K562 (cell line): ENCODE measurements around the gene CH25H. TPM values are rescaled to one million over a fixed set of nuclear protein-coding genes. Genes with fewer than 3 reads are reported as not detected.

Experiments
- ATAC-seq: fragments of 200-7000 bp; cut with Tn5 transposase; 3 replicates; pipeline ENCODE4 v1.9.1; 2020; ENCODE audit warnings: moderate library complexity
- BruUV-seq: library from RNA; stranded (reverse); fragments of 400-500 nt; replicated peaks from 2 replicates; lab custom pipeline; 2021; lab: Mats Ljungman, UMichigan
- CTCF ChIA-PET: fragments of 300-600 bp; formaldehyde crosslinking; extraction: SDS; loops from one replicate; lab custom pipeline; 2021; ENCODE audit warnings: low intra/inter-chr PET ratio; lab: Yijun Ruan, JAX
- POLR2A ChIA-PET: fragments of 300-600, 350-650 bp; sonication (Branson Sonifier 250); formaldehyde crosslinking; extraction: SDS; loops from one replicate; lab custom pipeline; 2021; ENCODE audit warnings: antibody characterized with exemption, inconsistent platforms; lab: Yijun Ruan, JAX
- DNase-seq, 4 experiments: peaks; one replicate each; pipeline versions ENCODE4 v3.0.0 to v3.0.0-alpha.2; 2011 to 2018; ENCODE audit warnings: low spot score in 3 of 4, mixed read lengths in 3 of 4; ENCODE audit errors: extremely low read depth in 1 of 4
- FAIRE-seq: peaks from 2 replicates; lab custom pipeline; 2011; peaks lifted over from hg19 to GRCh38; lab: Jason Lieb, UNC
- H2AFZ ChIP-seq: 2 replicates; pipeline ENCODE4 v1.6.0; 2011; ENCODE audit warnings: low read depth, low read length, control low read depth, inconsistent platforms
- H3K27ac ChIP-seq: fragments of 200-600 bp; 3 replicates; pipeline ENCODE4 v1.8.0; 2011; ENCODE audit warnings: low read depth, mild to moderate bottlenecking, control low read depth, inconsistent platforms, low read length, moderate library complexity, mixed read lengths; ENCODE audit errors: extremely low read depth
- H3K27me3 ChIP-seq, 2 experiments: fragments of 300-600 bp in 1 of 2; 2 replicates in 1 of 2; 3 replicates in 1 of 2; pipeline versions ENCODE4 v1.6.0 to v1.8.0; 2011; ENCODE audit warnings: inconsistent platforms in 2 of 2, low read length in 2 of 2, mild to moderate bottlenecking in 1 of 2, mixed read lengths in 1 of 2, moderate library complexity in 1 of 2; ENCODE audit not compliant: control insufficient read depth in 2 of 2, insufficient read depth in 2 of 2
- H3K36me3 ChIP-seq: fragments of 300-600 bp; 3 replicates; pipeline ENCODE4 v1.8.0; 2011; ENCODE audit warnings: mild to moderate bottlenecking, low read length, inconsistent platforms; ENCODE audit not compliant: control insufficient read depth, insufficient read depth
- H3K4me1 ChIP-seq, 2 experiments: fragments of 200-600 bp in 1 of 2; replicated peaks in 1 of 2; 2 replicates in 1 of 2; 3 replicates in 1 of 2; pipeline versions ENCODE4 v1.5.1 to v1.8.0; 2011; ENCODE audit warnings: inconsistent platforms in 2 of 2, low read length in 2 of 2, mild to moderate bottlenecking in 1 of 2, mixed read lengths in 1 of 2, moderate library complexity in 1 of 2; ENCODE audit not compliant: control insufficient read depth in 2 of 2, insufficient read depth in 2 of 2
- H3K4me2 ChIP-seq: 2 replicates; pipeline ENCODE4 v1.6.1; 2011; ENCODE audit warnings: low read length, control low read depth, inconsistent platforms, mixed read lengths; ENCODE audit not compliant: insufficient read depth
- H3K4me3 ChIP-seq: fragments of 200-600 bp; sonication (generic), shearing (Covaris generic); 2 replicates; pipeline ENCODE4 v1.5.1; 2016; ENCODE audit warnings: control low read depth, inconsistent platforms
- H3K79me2 ChIP-seq: fragments of 200-600 bp; 3 replicates; pipeline ENCODE4 v1.8.0; 2011; ENCODE audit warnings: low read length, inconsistent platforms; ENCODE audit not compliant: control insufficient read depth, insufficient read depth
- H3K9ac ChIP-seq, 2 experiments: 2 replicates each; pipeline versions ENCODE4 v1.6.0 to v1.6.1; 2011; ENCODE audit warnings: low read depth in 2 of 2, low read length in 2 of 2, control low read depth in 1 of 2, inconsistent platforms in 1 of 2, mild to moderate bottlenecking in 1 of 2, mixed read lengths in 1 of 2; ENCODE audit not compliant: insufficient read depth in 1 of 2
- H3K9me1 ChIP-seq: one replicate; pipeline ENCODE4 v1.6.0; 2011; ENCODE audit warnings: inconsistent platforms, mild to moderate bottlenecking, low read length, moderate library complexity; ENCODE audit not compliant: control insufficient read depth, insufficient read depth
- H3K9me3 ChIP-seq: replicated peaks from 2 replicates; pipeline ENCODE4 v1.5.1; 2011; ENCODE audit warnings: low read depth, low read length, inconsistent platforms; ENCODE audit not compliant: control insufficient read depth, insufficient read depth
- H4K20me1 ChIP-seq: replicated peaks from 2 replicates; pipeline ENCODE4 v1.6.1; 2011; ENCODE audit warnings: low read length, inconsistent platforms, mixed read lengths; ENCODE audit not compliant: control insufficient read depth, insufficient read depth
- ARID1B ChIP-seq: fragments of 450-650 bp; IDR thresholded peaks from 2 replicates; pipeline ENCODE4 v1.6.1; 2016; ENCODE audit warnings: antibody characterized with exemption, mild to moderate bottlenecking, inconsistent platforms
- HOXB6 ChIP-seq: fragments of 250-450 bp; sonication (Bioruptor Pico); IDR thresholded peaks from 2 replicates; pipeline ENCODE4 v1.5.1; 2022; ENCODE audit warnings: mild to moderate bottlenecking, borderline replicate concordance
- MEIS2 ChIP-seq: fragments of 450-650 bp; IDR thresholded peaks from 2 replicates; pipeline ENCODE4 v1.6.1; 2014; ENCODE audit warnings: mild to moderate bottlenecking; ENCODE audit not compliant: partially characterized antibody
- MTA2 ChIP-seq: fragments of 450-650 bp; IDR thresholded peaks from 2 replicates; pipeline ENCODE4 v1.6.1; 2016; ENCODE audit warnings: low read depth
- PHF20 ChIP-seq: fragments of 450-650 bp; IDR thresholded peaks from 2 replicates; pipeline ENCODE4 v1.6.1; 2018; ENCODE audit not compliant: partially characterized antibody
- RBM15 ChIP-seq: fragments of 200-400 bp; formaldehyde crosslinking; IDR thresholded peaks from 2 replicates; pipeline ENCODE4 v1.6.1; 2018; ENCODE audit warnings: mild to moderate bottlenecking, low read length, moderate library complexity; ENCODE audit not compliant: insufficient read depth
- SP2 ChIP-seq: IDR thresholded peaks from 2 replicates; pipeline ENCODE4 v1.6.1; 2011; ENCODE audit warnings: mild to moderate bottlenecking, low read depth, low read length, moderate library complexity; ENCODE audit not compliant: poor library complexity, severe bottlenecking; ENCODE audit errors: extremely low read depth
- ZBTB17 ChIP-seq: fragments of 450-650 bp; formaldehyde crosslinking; IDR thresholded peaks from 2 replicates; pipeline ENCODE4 v1.4.0; 2020; ENCODE audit warnings: mild to moderate bottlenecking
- ZFX ChIP-seq: sonication (generic); formaldehyde crosslinking; IDR thresholded peaks from 2 replicates; pipeline ENCODE4 v1.8.0; 2022; ENCODE audit warnings: mild to moderate bottlenecking, missing genetic modification reagents, moderate library complexity
- ZNF174 ChIP-seq: fragments of 250-450 bp; sonication (Bioruptor Pico); IDR thresholded peaks from 2 replicates; pipeline ENCODE4 v1.4.0; 2020; ENCODE audit warnings: mild to moderate bottlenecking
- ZNF263 ChIP-seq: sonication (generic); formaldehyde crosslinking; IDR thresholded peaks from 2 replicates; pipeline ENCODE4 v1.8.0; 2022; ENCODE audit warnings: mild to moderate bottlenecking, missing genetic modification reagents, borderline replicate concordance
- ZNF436 ChIP-seq: fragments of 250-450, 450-650 bp; sonication (Bioruptor Pico); formaldehyde crosslinking; IDR thresholded peaks from 2 replicates; pipeline ENCODE4 v1.7.0; 2020; ENCODE audit warnings: mild to moderate bottlenecking
- WGBS: fragments of 100-300 bp; shearing (Covaris generic); methylation state at CpG from one replicate; pipeline ENCODE4 v1.1.6; 2016; ENCODE audit warnings: low coverage, mixed read lengths; ENCODE audit not compliant: insufficient coverage; ENCODE audit errors: missing lambda C conversion rate; 5-methylcytosine and 5-hydroxymethylcytosine counted together
- in situ Hi-C: fragments of 300-500 bp; cut with MboI; formaldehyde crosslinking; loops from 4 replicates; pipeline ENCODE4 v1.15.0; 2018; ENCODE audit warnings: inconsistent platforms, mixed read lengths
- intact Hi-C: fragments of 100-400 bp; cut with micrococcal nuclease; formaldehyde crosslinking; loops from 2 replicates; pipeline ENCODE4 v1.14.2; 2022
- polyA plus RNA-seq, 8 experiments: library from polyadenylated mRNA; depleted of rRNA in 4 of 8; stranded (reverse) in 5 of 8; unstranded in 3 of 8; fragments of >200 nt; fragmentation: Nextera tagmentation in 2 of 8; fragmentation: Illumina TruSeq in 1 of 8; extraction: Ambion mirVana in 2 of 8; extraction: Trizol in 1 of 8; gene quantifications; 2 replicates each; pipeline versions ENCODE4 v1.2.1 to v1.2.3, GENCODE V29; 2011 to 2014; ENCODE audit warnings: inconsistent platforms in 1 of 8, missing spikeins in 1 of 8
- total RNA-seq, 7 experiments: library from RNA; depleted of rRNA in 6 of 7; stranded (reverse); fragments of >200 nt in 6 of 7; fragmentation: Illumina TruSeq in 2 of 7; extraction: Trizol in 2 of 7; gene quantifications; 2 replicates each; pipeline versions ENCODE4 v1.2.1 to v1.2.3, GENCODE V29; 2011 to 2021; ENCODE audit warnings: low replicate concordance in 1 of 7
- TF ChIP-seq, protein P1 (sequence below): fragments of 450-650 bp; IDR thresholded peaks from one replicate; pipeline ENCODE4 v1.6.1; 2018; ENCODE audit warnings: mild to moderate bottlenecking, moderate library complexity; ENCODE audit not compliant: partially characterized antibody
- TF ChIP-seq, protein P2 (sequence below), 2 experiments: fragments of 450-650 bp; conservative IDR thresholded peaks; 2 replicates each; pipeline ENCODE4 v1.6.1; 2017; ENCODE audit warnings: mild to moderate bottlenecking in 2 of 2, moderate library complexity in 2 of 2

The CH25H gene
- total and polyA plus RNA-seq, 9 of the 15 experiments (the other 6 are each of a cell fraction or from before 2014, with no cell fraction given): not detected

DNA sequence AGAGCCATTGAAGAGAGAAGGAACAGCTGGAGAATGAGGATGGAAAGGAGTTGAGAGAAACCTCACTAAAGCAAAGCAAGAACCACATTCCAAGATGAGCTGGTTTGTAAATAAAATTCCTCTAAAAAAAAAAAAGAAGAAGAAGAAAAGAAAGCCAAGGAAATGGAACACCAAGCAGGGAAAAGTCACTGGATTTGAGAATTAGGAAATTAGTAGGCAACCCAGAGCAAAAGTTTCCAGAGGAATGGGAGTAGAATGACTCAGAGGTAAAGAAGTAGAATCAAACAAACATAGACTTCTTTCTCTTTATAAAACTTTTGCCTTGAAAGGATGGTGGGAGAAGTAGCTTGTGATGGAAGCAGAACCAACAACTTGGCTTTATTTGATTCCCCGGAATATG, 3.9 kb downstream of the CH25H start:
- intact Hi-C loops (no loop called here), in situ Hi-C loops (no loop called here)
- Histone ChIP-seq H3K36me3 (no peaks in the 10 kb centered on the region), H3K9me3 (no peaks in the 10 kb centered on the region), H3K79me2 (no peaks in the 10 kb centered on the region), H3K27ac (no peak overlapping the region), H3K9ac (no peak overlapping the region), H4K20me1 (no peaks in the 10 kb centered on the region), H3K4me2 (no peak overlapping the region), H3K27me3 (peaks cover 4 to 19% of the 10 kb centered on the region in 2 experiments; a peak in 3 of 5 replicates), H3K4me1 (peaks cover 0 to 8% of the 10 kb centered on the region in 2 experiments; a peak in 2 of 5 replicates), H3K4me3 (no peak overlapping the region), H2AFZ (no peak overlapping the region), H3K9me1 (no peaks in the 10 kb centered on the region)
- ATAC-seq: no peak
- no peak for DNase-seq
- 0% methylated on average over 1 of the region's 1 CpG for WGBS
- ChIA-PET CTCF (no interaction called here), POLR2A (no interaction called here)
- no peak for FAIRE-seq
- no TSS peak for BruUV-seq
- TF ChIP-seq RBM15 (no peak), ZNF436 (CRISPR knock-in tag) (no peak), ZBTB17 (CRISPR knock-in tag) (no peak), ZNF263 (no peak), PHF20 (no peak), ZFX (no peak), HOXB6 (CRISPR knock-in tag) (no peak), ARID1B (no peak), MTA2 (no peak), MEIS2 (no peak), ZNF174 (CRISPR knock-in tag) (no peak), SP2 (no peak)
- TF ChIP-seq, protein P1, sequence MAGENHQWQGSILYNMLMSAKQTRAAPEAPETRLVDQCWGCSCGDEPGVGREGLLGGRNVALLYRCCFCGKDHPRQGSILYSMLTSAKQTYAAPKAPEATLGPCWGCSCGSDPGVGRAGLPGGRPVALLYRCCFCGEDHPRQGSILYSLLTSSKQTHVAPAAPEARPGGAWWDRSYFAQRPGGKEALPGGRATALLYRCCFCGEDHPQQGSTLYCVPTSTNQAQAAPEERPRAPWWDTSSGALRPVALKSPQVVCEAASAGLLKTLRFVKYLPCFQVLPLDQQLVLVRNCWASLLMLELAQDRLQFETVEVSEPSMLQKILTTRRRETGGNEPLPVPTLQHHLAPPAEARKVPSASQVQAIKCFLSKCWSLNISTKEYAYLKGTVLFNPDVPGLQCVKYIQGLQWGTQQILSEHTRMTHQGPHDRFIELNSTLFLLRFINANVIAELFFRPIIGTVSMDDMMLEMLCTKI: no peak
- TF ChIP-seq, protein P2, sequence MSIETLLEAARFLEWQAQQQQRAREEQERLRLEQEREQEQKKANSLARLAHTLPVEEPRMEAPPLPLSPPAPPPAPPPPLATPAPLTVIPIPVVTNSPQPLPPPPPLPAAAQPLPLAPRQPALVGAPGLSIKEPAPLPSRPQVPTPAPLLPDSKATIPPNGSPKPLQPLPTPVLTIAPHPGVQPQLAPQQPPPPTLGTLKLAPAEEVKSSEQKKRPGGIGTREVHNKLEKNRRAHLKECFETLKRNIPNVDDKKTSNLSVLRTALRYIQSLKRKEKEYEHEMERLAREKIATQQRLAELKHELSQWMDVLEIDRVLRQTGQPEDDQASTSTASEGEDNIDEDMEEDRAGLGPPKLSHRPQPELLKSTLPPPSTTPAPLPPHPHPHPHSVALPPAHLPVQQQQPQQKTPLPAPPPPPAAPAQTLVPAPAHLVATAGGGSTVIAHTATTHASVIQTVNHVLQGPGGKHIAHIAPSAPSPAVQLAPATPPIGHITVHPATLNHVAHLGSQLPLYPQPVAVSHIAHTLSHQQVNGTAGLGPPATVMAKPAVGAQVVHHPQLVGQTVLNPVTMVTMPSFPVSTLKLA (conservative IDR thresholded peaks at IDR 0.05): no peak
